Middle frontal gyrus (tissue), 1 donor: ENCODE results near the gene WNT10A.
"Not testable (repeated sequence)": the region's sequence is repeated elsewhere in the genome, so short reads cannot be mapped to it uniquely, and the experiment has no call there.

ENCODE experiments used
- DNase-seq: peaks from one replicate; pipeline ENCODE4 v3.0.0-alpha.2; 2015; ENCODE audit warnings: low spot score; ENCODE audit errors: extremely low spot score

Gene WNT10A

GRCh38 chr2:218927876-218928275 is 47.2 kb downstream of the WNT10A start:
- no peak for DNase-seq

DNA sequence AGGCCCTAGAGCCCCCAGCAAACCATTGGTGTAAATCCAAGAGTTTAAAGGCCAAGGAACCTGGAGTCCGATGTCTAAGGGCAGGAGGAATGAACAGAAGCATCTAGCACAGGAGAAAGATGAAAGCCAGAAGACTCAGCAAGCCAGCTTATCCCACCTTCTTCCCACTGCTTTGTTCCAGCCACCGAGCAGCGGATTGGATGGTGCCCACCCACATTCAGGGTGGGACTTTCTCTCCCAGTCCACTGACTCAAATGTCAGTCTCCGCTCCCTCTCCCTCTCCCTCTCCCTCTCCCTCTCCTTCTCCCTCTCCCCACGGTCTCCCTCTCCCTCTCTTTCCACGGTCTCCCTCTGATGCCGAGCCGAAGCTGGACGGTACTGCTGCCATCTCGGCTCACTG is 49.8 kb downstream of the WNT10A start:
- not testable (repeated sequence) for DNase-seq

DNA sequence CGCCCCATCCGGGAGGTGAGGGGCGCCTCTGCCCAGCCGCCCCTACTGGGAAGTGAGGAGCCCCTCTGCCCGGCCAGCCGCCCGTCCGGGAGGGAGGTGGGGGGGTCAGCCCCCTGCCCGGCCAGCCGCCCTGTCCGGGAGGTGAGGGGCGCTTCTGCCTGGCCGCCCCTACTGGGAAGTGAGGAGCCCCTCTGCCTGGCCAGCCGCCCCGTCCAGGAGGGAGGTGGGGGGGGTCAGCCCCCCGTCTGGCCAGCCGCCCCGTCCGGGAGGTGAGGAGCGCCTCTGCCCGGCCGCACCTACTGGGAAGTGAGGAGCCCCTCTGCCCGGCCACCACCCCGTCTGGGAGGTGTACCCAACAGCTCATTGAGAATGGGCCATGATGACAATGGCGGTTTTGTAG is 51.1 kb downstream of the WNT10A start:
- DNase-seq, result not testable (repeated sequence)
